Rectal smooth muscle tissue (tissue), 1 donor: ENCODE measurements around the gene TCF4.

Experiments used
- H3K27ac ChIP-seq: one replicate; pipeline ENCODE4 v1.7.0; 2013; ENCODE audit warnings: low read depth, low read length, inconsistent platforms
- H3K27me3 ChIP-seq: one replicate; pipeline ENCODE4 v1.7.0; 2013; ENCODE audit warnings: low read length; ENCODE audit not compliant: control insufficient read depth, insufficient read depth
- H3K36me3 ChIP-seq: one replicate; pipeline ENCODE4 v1.7.0; 2013; ENCODE audit warnings: low read length; ENCODE audit not compliant: control insufficient read depth, insufficient read depth
- H3K4me1 ChIP-seq: one replicate; pipeline ENCODE4 v1.7.0; 2013; ENCODE audit warnings: low read length; ENCODE audit not compliant: control insufficient read depth, insufficient read depth
- H3K4me3 ChIP-seq: one replicate; pipeline ENCODE4 v1.7.0; 2013; ENCODE audit warnings: low read length
- H3K9ac ChIP-seq: one replicate; pipeline ENCODE4 v1.7.0; 2013; ENCODE audit warnings: low read length

Gene TCF4

GRCh38 chr18:55296778-55297177 lies 291.2 kb downstream of the TCF4 start:
- Histone ChIP-seq H3K4me1 (peaks cover 5% of the 10 kb centered on the region), H3K27ac (no peak overlapping the region), H3K27me3 (no peaks in the 10 kb centered on the region)

GRCh38 chr18:55296115-55296514 lies 291.9 kb downstream of the TCF4 start:
- H3K36me3 ChIP-seq = no peaks in the 10 kb centered on the region
- no peak overlapping the region for H3K4me3 ChIP-seq
- peaks cover 5% of the 10 kb centered on the region for H3K4me1 ChIP-seq
- no peak overlapping the region for H3K9ac ChIP-seq
- H3K27ac ChIP-seq = no peak overlapping the region
- H3K27me3 ChIP-seq = no peaks in the 10 kb centered on the region

More at GRCh38 chr18:55296778-55297177, 291.2 kb downstream of the TCF4 start:
- Histone ChIP-seq H3K9ac (no peak overlapping the region), H3K36me3 (no peaks in the 10 kb centered on the region), H3K4me3 (no peak overlapping the region)

DNA sequence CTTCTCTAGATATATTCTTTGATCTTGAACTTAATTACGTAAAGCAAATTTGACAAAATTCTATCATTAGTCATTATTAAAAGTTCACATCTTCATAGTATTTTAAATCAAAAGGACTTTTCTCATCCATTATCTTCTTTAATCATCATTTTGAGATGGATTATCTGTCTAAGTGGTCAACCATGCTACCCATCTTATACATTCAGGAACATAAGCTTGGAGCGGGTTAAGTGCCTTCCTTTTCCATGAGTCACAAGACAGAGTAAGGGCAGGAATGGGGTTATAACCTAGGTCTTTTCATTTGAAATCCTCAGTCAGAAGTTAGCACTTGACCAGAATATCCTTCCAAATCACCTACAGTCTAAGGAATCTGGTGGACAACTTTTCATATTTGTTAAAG lies 297.1 kb downstream of the TCF4 start:
- Histone ChIP-seq H3K9ac (no peak overlapping the region), H3K27ac (no peak overlapping the region), H3K4me1 (no peaks in the 10 kb centered on the region), H3K36me3 (no peaks in the 10 kb centered on the region), H3K27me3 (no peaks in the 10 kb centered on the region), H3K4me3 (no peak overlapping the region)

DNA sequence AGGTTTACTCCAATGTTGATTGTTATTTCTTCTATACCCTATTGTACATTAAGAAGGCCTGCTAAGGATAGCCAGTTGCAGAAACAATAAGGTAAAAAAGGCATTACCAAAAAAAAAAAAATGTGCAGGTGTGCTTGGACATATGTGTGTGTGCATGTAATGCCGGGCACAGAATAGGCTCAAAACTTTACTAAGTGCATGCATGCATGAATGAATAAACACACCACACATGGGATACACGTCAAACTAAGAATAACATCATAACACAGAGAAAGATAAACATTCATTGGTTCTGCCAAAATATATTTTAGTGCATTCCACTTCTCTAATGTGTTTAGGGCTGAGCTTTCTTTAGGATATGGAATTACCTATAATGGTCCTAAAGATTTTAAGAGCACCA lies 298.2 kb downstream of the TCF4 start:
- Histone ChIP-seq H3K4me1 (no peaks in the 10 kb centered on the region), H3K9ac (no peak overlapping the region), H3K27ac (no peak overlapping the region), H3K36me3 (no peaks in the 10 kb centered on the region), H3K27me3 (no peaks in the 10 kb centered on the region), H3K4me3 (no peak overlapping the region)

DNA sequence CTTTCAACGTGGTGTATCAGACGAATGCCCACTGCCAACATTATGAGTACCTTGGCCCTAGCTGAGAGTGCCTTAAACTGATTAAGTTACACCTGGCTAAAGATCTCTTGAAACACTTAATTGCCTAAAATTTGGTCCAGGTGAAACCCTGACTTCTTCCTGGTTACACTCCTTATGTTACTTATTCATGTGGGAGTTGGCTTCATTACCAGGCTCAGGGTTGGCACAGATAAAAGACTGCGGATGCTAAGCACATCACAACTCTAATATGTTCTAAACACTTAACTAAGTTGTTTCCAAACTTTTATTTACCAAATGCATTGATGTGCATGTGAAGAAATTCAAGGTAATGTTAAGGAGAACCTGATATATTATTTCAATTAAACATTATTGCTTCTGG lies 298.9 kb downstream of the TCF4 start:
- no peak overlapping the region for H3K4me3 ChIP-seq
- no peaks in the 10 kb centered on the region for H3K36me3 ChIP-seq
- no peak overlapping the region for H3K9ac ChIP-seq
- H3K27me3 ChIP-seq = no peaks in the 10 kb centered on the region
- H3K4me1 ChIP-seq = no peaks in the 10 kb centered on the region
- H3K27ac ChIP-seq = no peak overlapping the region

DNA sequence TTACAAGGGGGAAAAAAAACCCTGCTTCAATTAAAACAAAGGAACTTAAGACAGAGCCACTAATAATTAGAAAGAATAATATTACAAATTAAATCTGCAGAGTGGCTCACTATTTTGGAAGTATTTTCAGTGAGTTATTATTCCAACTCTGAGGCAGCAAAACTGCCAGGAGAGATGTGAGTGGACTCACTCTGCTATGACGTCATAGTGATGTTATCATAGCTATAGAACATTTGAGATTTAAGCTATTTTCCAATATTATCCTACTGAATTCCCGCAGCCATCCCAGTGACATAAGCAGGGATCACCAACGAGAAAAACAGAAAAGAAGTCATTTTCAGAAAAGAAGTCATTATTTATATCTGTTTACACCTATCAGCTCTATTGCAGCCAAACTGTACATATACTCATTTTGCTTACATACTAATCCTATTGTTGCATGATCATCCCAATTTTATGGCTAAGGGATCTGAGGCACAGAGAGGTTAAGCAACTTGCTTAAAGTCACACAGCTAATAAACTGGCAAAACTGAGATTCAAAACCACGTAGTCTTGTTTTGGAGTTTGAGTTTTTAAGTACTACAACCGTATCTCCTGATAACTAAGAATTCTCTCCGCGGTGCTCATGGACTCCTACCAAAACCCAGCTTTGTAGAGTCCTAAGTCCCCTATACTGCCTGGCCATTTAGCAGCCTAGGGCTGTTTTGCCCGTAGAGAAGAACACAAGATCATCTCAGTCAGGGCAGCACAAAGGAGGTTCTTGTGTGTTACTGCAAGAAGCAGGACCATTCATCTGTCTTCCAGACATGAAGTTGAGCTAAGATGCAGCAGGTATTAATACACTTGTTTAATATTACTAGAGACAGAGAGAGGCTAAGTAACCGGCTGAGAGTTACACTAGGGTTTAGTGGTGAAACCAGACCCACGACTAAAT lies 299.8 kb downstream of the TCF4 start:
- Histone ChIP-seq H3K4me3 (no peak overlapping the region), H3K9ac (no peak overlapping the region), H3K27ac (no peak overlapping the region), H3K27me3 (no peaks in the 10 kb centered on the region), H3K36me3 (no peaks in the 10 kb centered on the region), H3K4me1 (no peaks in the 10 kb centered on the region)

DNA sequence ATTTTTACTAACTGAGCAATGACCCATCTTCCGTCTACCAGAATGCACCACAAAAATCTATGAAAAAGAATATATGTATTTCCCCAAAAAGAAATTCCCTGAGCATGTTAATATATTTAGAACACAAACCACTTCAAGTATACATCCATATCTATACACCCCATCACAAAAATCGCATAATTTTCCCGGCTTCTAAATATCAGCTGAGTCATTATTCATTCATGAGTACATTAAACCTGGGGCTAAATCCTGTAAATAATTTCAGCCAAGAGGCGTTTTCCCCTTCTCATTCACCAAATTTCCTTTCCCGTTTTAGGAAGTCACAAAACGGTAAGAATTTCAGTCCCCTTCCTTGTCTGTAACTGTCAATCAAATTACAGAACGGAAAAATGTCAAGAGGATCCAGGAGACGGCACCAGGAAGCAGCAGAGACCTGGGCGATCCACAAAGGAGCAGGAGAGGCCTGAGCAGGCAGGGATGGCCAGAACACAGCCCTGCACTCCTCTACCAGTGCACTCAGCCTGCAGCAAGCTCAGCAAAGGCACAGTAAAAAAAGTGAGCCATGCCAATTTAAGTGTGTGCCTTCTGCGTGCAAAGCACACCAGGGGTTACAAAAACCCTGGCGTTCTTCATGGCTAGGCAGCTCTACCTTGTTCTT lies 300.7 kb downstream of the TCF4 start:
- Histone ChIP-seq H3K4me1 (no peaks in the 10 kb centered on the region), H3K27me3 (no peaks in the 10 kb centered on the region), H3K36me3 (no peaks in the 10 kb centered on the region), H3K27ac (no peak overlapping the region), H3K9ac (no peak overlapping the region), H3K4me3 (no peak overlapping the region)

DNA sequence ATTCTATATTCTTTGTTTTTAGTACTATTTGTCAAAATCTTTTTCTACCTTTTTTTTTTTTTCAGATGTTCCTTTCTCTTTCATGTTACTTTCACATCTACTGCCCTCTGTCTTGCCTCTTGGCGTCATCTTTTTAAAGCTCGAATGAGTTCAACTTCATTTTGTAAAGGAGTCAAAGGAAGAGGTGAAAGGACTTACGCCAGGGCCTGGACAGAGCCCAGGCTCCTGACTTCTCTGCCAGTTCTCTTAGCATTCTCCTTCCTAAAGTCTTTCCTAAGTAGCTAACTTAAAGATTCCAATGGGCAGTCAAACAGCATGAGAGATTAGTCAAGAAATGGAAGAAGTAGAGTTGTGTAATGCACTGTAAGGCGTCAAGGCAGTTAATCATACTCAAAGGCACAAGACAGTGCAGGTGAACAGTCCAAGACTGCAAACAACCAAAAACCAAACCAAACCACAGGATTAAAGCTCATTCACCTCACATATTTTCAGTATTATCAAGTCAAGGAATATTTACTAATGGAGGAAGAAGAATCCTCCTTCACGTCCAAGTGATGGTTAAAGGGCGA lies 301.7 kb downstream of the TCF4 start:
- Histone ChIP-seq H3K27ac (no peak overlapping the region), H3K9ac (no peak overlapping the region), H3K27me3 (no peaks in the 10 kb centered on the region), H3K36me3 (no peaks in the 10 kb centered on the region), H3K4me3 (no peak overlapping the region), H3K4me1 (no peaks in the 10 kb centered on the region)

GRCh38 chr18:55284614-55285013 lies 303.4 kb downstream of the TCF4 start:
- Histone ChIP-seq H3K36me3 (no peaks in the 10 kb centered on the region), H3K27me3 (no peaks in the 10 kb centered on the region), H3K9ac (no peak overlapping the region), H3K4me1 (no peaks in the 10 kb centered on the region), H3K27ac (no peak overlapping the region), H3K4me3 (no peak overlapping the region)

DNA sequence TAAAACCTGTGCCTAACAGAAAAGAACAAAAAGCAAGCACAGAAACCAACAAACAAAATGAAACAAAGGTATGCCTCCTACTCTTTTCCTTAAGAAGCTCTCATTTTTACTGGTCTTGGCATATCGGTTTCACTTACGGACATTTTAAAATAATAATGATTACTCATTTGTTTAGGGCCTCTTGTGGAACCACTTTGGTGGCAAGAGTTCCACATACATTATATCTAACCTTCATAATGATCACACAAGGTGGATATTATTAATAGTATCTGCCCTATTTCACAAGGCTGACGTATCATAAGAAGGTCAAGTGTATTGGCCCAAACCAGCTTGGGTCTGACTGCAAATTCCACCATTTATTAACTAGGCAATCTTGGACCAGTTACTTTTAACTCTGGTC lies 304.7 kb downstream of the TCF4 start:
- Histone ChIP-seq H3K27me3 (no peaks in the 10 kb centered on the region), H3K4me1 (no peaks in the 10 kb centered on the region), H3K36me3 (no peaks in the 10 kb centered on the region), H3K9ac (no peak overlapping the region), H3K4me3 (no peak overlapping the region), H3K27ac (no peak overlapping the region)

GRCh38 chr18:55280503-55280902 lies 307.5 kb downstream of the TCF4 start:
- no peak overlapping the region for H3K9ac ChIP-seq
- no peak overlapping the region for H3K4me3 ChIP-seq
- no peaks in the 10 kb centered on the region for H3K27me3 ChIP-seq
- H3K27ac ChIP-seq = no peak overlapping the region
- H3K4me1 ChIP-seq = no peaks in the 10 kb centered on the region
- H3K36me3 ChIP-seq = no peaks in the 10 kb centered on the region

DNA sequence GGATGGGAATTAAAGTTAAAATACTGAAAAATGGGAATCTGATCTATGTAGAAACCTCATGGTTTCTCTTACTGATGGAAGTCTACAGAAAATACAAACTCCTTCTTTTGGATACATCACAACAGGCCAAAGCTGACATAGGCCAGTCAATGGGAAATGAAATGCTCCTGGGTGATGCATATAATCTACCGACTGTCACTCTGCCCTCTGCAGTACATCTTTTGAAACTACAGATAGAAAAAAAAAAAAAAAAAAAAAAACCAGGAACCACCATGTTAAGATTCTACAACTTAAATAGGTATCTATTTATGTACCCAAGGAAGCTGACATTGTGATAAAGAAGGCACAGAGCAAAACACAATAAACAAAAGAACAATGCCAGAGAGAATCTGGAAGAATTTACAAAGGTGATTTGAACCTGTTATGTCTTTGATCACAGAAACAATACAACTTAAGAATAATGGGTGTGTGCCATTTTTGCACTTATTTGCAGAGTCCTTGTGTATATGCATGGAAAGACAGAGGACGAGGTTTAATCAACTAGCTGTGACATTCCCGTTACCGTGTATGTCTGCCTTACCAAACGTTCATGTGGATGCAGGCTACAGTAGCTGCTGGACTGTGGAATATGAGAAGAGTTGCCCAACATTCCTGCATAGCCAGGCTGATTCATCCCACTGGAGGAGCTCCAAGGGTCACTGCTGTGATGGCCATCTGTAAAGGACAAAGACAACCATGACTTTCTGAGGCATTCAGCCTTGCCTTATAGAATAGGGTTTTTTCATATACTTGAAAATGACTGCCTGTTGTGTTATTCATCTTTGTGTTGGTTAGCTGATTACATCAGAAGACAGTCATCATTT lies 312.7 kb downstream of the TCF4 start:
- Histone ChIP-seq H3K27me3 (no peaks in the 10 kb centered on the region), H3K4me3 (no peak overlapping the region), H3K9ac (no peak overlapping the region), H3K4me1 (no peaks in the 10 kb centered on the region), H3K36me3 (peaks cover 5% of the 10 kb centered on the region), H3K27ac (no peak overlapping the region)
